SU-DHL-6 (cell line): ENCODE measurements around the gene TMCO4.

Source experiments
- H2AFZ ChIP-seq: fragments of 200-600 bp; sonication (generic); 2 replicates; pipeline ENCODE4 v1.6.1; 2014; ENCODE audit warnings: low read depth, mild to moderate bottlenecking, moderate library complexity, mixed read lengths, antibody characterized with exemption, low read length; ENCODE audit not compliant: severe bottlenecking
- H3F3A ChIP-seq: fragments of 200-600 bp; shearing (Covaris generic); 2 replicates; pipeline ENCODE4 v1.6.0; 2016; ENCODE audit warnings: antibody characterized with exemption, mild to moderate bottlenecking; ENCODE audit not compliant: insufficient read depth
- H3K27ac ChIP-seq: fragments of 200-600 bp; sonication (generic); 2 replicates; pipeline ENCODE4 v1.5.1; 2016; ENCODE audit warnings: low read depth, mild to moderate bottlenecking, low read length, moderate library complexity, mixed read lengths
- H3K27me3 ChIP-seq: fragments of 200-600 bp; sonication (generic), shearing (Covaris generic); 2 replicates; pipeline ENCODE4 v1.6.0; 2014; ENCODE audit warnings: mild to moderate bottlenecking, low read length
- H3K36me3 ChIP-seq: fragments of 200-600 bp; sonication (generic); 2 replicates; pipeline ENCODE4 v1.6.1; 2014; ENCODE audit warnings: mild to moderate bottlenecking, low read length, mixed read lengths
- H3K4me2 ChIP-seq: fragments of 300-600, 200-600 bp; shearing (Covaris generic), sonication (generic); 2 replicates; pipeline ENCODE4 v1.6.0; 2014; ENCODE audit warnings: low read length, low read depth, mild to moderate bottlenecking; ENCODE audit not compliant: poor library complexity, severe bottlenecking
- H3K4me3 ChIP-seq: fragments of 200-600 bp; sonication (generic); 2 replicates; pipeline ENCODE4 v1.5.1; 2014; ENCODE audit warnings: antibody characterized with exemption, low read length, mild to moderate bottlenecking, mixed read lengths; ENCODE audit not compliant: insufficient read depth, poor library complexity, severe bottlenecking
- H3K79me2 ChIP-seq: fragments of 200-600 bp; sonication (generic); 2 replicates; pipeline ENCODE4 v1.6.1; 2014; ENCODE audit warnings: mild to moderate bottlenecking, low read length, moderate library complexity; ENCODE audit not compliant: insufficient read depth
- H3K9ac ChIP-seq: fragments of 200-600 bp; sonication (generic); 2 replicates; pipeline ENCODE4 v1.7.0; 2014; ENCODE audit warnings: mild to moderate bottlenecking, low read length
- H3K9me2 ChIP-seq: fragments of 200-600 bp; sonication (generic); replicated peaks from 2 replicates; pipeline ENCODE4 v1.6.1; 2014; ENCODE audit warnings: low read length; ENCODE audit not compliant: insufficient read depth
- H3K9me3 ChIP-seq: fragments of 200-600 bp; sonication (generic); 2 replicates; pipeline ENCODE4 v1.6.1; 2014; ENCODE audit warnings: low read length, mixed read lengths; ENCODE audit not compliant: insufficient read depth
- H4K20me1 ChIP-seq: fragments of 200-600 bp; sonication (generic); 2 replicates; pipeline ENCODE4 v1.6.1; 2014; ENCODE audit warnings: low read depth, mild to moderate bottlenecking, antibody characterized with exemption, low read length, moderate library complexity, mixed read lengths
- CTCF ChIP-seq: fragments of 200-600 bp; sonication (generic); IDR thresholded peaks from one replicate; pipeline ENCODE4 v1.5.1; 2017; ENCODE audit warnings: antibody characterized with exemption, mild to moderate bottlenecking, low read length, moderate library complexity; ENCODE audit not compliant: insufficient read depth, poor library complexity, severe bottlenecking
- EZH2phosphoT487 ChIP-seq: fragments of 200-600 bp; sonication (generic), shearing (Covaris generic); conservative IDR thresholded peaks from 2 replicates; pipeline ENCODE4 v1.6.1; 2018; ENCODE audit warnings: mild to moderate bottlenecking, antibody characterized with exemption, low read length, moderate library complexity, mixed read lengths

Gene TMCO4

GRCh38 chr1:19828546-19828945 is 28.8 kb upstream of the TMCO4 start:
- Histone ChIP-seq H3K4me3 (no peak overlapping the region), H3K79me2 (no peaks in the 10 kb centered on the region), H3K9me2 (no peaks in the 10 kb centered on the region), H3K27me3 (no peaks in the 10 kb centered on the region), H3K9me3 (no peaks in the 10 kb centered on the region), H2AFZ (no peak overlapping the region), H3K27ac (no peak overlapping the region), H3K4me2 (no peak overlapping the region), H3K9ac (no peak overlapping the region), H4K20me1 (no peaks in the 10 kb centered on the region), H3F3A (no peaks in the 10 kb centered on the region), H3K36me3 (no peaks in the 10 kb centered on the region)
- TF ChIP-seq EZH2phosphoT487 (no peak), CTCF (no peak)

- no peaks in the 10 kb centered on the region for H4K20me1 ChIP-seq
- H3K27ac ChIP-seq, result no peak overlapping the region
- TF ChIP-seq CTCF, result no peak
- no peak for TF ChIP-seq EZH2phosphoT487
- H3F3A ChIP-seq, result no peaks in the 10 kb centered on the region
- no peaks in the 10 kb centered on the region for H3K27me3 ChIP-seq
- no peak overlapping the region for H2AFZ ChIP-seq
- H3K9me3 ChIP-seq, result no peaks in the 10 kb centered on the region
- no peak overlapping the region for H3K4me2 ChIP-seq
- no peaks in the 10 kb centered on the region for H3K9me2 ChIP-seq
- H3K9ac ChIP-seq, result no peak overlapping the region
- no peak overlapping the region for H3K4me3 ChIP-seq
- no peaks in the 10 kb centered on the region for H3K79me2 ChIP-seq
- no peaks in the 10 kb centered on the region for H3K36me3 ChIP-seq
Measured at GRCh38 chr1:19825298-19825697, 25.6 kb upstream of the TMCO4 start.

- H3F3A ChIP-seq, result no peaks in the 10 kb centered on the region
- H3K27me3 ChIP-seq, result no peaks in the 10 kb centered on the region
- TF ChIP-seq EZH2phosphoT487 (no peak), CTCF (no peak)
- H3K9ac ChIP-seq, result no peak overlapping the region
- no peaks in the 10 kb centered on the region for H4K20me1 ChIP-seq
- H3K9me2 ChIP-seq, result no peaks in the 10 kb centered on the region
- H3K79me2 ChIP-seq, result no peaks in the 10 kb centered on the region
- no peak overlapping the region for H3K4me3 ChIP-seq
- no peak overlapping the region for H2AFZ ChIP-seq
- no peak overlapping the region for H3K4me2 ChIP-seq
- H3K9me3 ChIP-seq, result no peaks in the 10 kb centered on the region
- H3K36me3 ChIP-seq, result no peaks in the 10 kb centered on the region
- no peak overlapping the region for H3K27ac ChIP-seq
Measured at GRCh38 chr1:19824541-19824940, 24.8 kb upstream of the TMCO4 start.
